GM10847 (cell line): ENCODE data around the gene RGS14.
A peak's percentile ranks its signal among the peaks of the same experiment; 100 is the strongest.

ENCODE experiments used
- POLR2A ChIP-seq: IDR thresholded peaks from 2 replicates; pipeline ENCODE4 v1.6.1; 2011; ENCODE audit not compliant: insufficient read length; ENCODE audit errors: extremely low read depth

RGS14 gene

DNA sequence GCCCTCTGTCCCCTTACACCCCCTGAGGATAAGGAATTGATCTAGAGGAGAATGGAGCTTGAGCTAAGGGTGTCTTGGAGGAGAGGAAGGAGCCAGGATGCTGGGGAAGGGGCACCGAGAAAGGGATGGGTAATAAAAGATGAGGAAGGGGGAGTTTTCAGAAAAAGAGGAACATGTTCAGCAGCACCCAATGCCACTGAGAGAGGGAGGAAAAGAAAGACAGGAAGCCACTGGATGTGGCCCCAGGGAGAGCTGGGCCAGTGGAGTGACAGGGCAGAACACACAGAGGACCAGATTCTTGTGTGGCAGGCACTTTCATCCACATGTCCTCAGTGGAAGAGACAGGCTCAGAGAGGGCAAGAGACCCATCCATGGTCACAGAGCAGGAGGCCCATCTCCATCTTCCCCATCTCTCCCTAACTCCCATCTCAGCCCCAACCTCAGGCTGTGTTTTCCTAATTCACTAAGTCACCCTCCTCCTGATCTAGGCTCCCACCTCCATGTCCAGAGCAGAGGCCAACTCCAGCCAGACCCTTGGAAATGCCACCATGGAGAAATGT, 35.6 kb downstream of the RGS14 start:
- TF ChIP-seq POLR2A = no peak

- TF ChIP-seq POLR2A = no peak
These were observed 36.3 kb downstream of the RGS14 start for GRCh38 chr5:177393990-177394389.

DNA sequence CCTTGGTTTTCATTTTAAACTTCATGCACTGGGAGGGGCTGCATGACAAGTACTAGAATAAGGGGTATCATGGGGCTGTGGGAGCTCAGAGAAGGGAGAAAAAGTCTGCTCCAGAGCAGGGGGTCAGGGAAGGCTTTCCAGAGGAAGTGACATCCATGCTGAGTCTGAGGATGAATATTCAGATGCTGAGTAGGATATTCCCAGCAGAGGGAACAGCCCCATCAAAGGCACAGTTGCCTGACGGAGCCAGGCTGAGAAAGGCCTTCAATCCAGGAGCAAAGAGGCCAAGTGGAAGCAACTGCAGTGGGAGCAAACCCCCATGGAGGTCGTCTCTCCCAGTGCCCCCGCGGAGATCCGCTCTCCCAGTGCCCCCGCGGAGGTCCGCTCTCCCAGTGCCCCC, 38.4 kb downstream of the RGS14 start:
- TF ChIP-seq POLR2A = no peak

DNA sequence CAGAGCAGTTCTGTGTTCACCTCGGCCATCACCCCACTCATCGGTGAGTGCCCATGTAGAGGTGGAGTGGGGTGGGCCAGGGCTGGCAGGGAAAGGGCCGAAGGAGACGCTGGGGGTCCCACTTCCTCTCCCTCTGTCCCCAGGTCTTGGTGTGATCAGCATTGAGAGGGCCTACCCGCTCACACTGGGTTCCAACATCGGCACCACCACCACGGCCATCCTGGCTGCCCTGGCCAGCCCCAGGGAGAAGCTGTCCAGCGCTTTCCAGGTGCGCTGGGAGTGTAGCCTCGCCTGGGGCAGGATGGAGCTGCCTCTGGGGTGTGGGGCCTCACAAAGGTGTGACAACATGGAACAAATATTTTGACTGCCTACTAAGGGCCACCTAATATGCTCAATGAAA, 39.1 kb downstream of the RGS14 start:
- TF ChIP-seq POLR2A = no peak

GRCh38 chr5:177397875-177398390, 40.2 kb downstream of the RGS14 start:
- no peak for TF ChIP-seq POLR2A

GRCh38 chr5:177399997-177400868, 42.5 kb downstream of the RGS14 start, which contains the start of gene PFN3:
Gene PFN3, minus strand, starts transcription at chr5:177400661. Its CDS starts 85 bp downstream, at chr5:177400576.
- no peak for TF ChIP-seq POLR2A

- no peak for TF ChIP-seq POLR2A
These were observed 44.7 kb downstream of the RGS14 start for GRCh38 chr5:177402271-177403043.

DNA sequence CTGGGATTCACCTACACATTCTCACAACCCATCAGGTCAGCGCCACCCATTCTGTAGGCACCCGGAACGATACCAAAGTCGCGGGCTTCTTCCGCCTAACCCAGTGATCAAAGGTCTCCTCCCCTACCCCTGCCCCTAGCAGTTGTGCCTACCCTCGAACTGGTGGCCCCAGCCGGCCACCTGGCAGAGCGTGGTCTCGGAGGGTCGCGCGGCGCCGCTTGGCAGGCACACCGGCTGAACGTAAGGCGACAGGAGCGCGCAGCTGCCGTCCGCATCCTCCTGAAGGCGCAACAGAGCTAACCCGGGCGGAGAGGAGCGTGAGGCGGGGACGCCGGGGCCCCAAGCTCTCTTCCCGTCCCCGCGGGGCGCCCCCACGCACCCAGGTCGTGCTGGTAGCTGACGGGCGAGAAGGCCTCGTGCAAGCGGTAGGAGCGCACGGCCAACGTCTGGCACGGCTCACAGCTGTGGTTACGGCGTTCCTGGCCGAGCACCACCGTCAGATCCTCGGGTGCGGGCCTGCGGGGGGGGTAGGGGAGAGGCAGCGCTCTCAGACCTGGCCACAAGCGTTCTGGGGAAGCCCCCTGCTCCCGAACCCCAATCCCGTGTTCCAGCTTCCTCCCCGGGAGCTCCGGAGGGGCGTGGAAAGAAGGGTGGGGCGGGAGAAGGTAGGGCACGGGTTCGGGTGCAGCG, 45.5 kb downstream of the RGS14 start:
- no peak for TF ChIP-seq POLR2A

DNA sequence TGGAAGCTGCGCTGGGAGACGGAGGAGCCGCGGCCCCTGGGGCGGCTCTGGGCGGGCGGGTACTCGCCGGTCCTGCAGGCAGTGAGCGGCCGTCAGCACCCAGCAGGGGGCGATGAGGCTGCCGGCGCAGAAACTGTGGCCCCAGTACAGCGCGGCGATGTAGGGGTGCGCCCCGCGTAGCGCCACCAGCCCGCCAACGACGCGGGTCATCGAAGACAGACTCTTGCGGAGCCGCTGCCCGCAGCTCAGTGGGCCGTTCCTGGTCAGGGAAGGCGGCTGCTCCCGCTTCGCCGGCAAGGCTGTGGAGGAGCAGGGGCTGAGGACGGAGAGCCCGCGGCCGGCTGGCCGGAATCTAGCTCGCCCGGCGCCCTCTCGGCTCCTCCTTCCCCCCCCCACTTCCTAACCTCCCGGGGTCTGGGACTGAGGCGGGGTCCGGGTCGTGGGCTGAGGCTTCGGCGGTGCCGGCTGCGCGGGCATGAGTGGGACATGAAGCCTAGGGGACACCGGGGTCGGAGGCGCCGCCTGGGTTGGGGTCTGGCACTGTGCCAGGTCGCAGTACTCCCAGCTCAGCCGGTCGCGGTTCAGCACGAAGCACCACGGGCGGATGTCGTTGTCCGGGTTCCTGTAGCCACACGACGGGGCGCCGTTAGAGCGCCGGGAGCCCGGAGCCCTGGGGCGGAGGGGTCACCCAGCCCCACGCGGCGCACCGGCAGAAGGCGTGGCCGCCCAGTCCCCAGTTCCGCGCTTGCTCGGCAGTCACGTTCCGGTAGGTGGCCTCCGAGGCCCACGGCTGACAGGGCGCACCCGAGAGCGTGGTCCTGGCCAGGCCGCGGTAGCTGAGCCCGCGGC, 46.3 kb downstream of the RGS14 start:
- TF ChIP-seq POLR2A = peak; percentile 5

DNA sequence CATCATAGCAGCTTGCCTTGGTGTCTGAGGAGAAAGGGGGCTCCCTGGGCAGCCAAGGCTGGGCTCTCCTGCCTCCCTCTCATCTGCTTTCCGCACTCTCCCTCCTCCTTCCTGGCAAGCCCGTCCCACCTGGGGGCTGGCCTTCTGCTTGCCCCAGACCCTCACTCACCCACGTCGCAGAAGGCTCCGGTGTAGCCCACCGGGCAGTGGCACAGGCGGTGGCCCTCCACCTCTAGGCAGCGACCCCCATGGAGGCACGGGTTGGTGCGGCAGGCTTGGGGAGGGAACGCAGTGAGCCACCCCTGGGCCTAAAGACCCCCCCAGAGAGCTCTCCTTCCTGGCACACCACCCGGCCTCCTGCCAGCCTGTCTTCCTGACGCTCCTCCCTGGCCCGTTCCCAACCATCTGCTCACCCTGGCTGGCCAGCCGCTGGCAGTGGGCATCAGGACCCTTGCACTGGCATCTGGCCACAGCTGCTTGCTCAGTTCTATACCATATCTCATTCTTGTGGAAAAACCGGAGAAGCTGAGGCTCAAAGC, 47.0 kb downstream of the RGS14 start:
- no peak for TF ChIP-seq POLR2A

DNA sequence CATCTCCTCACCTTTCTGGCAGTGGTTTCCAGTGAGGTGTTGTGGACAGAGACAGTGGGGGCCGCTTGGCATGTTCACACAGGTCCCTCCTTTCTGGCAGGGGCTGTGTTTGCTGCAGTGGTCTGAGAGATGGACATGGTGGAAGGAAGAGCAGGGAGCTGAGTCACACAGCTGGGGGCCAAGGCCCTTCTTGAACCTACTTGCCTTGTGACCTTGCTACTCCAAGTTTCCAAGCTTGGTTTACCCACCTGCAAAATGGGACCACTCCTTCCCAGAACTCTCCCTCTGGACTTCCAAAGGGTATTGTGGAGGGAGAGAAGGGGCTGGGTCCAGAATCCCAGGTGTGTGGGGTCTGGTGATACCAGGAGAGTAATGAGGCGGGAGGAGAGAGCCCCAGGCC, 47.6 kb downstream of the RGS14 start:
- TF ChIP-seq POLR2A = no peak

GRCh38 chr5:177405805-177406204, 48.1 kb downstream of the RGS14 start:
- TF ChIP-seq POLR2A = no peak

- no peak for TF ChIP-seq POLR2A
These were observed 51.5 kb downstream of the RGS14 start, which contains the start of gene F12 for GRCh38 chr5:177409043-177409801. Gene F12, minus strand, starts transcription at chr5:177409564. Its CDS starts 37 bp downstream, at chr5:177409527.
